UCSD-AML1 (cell line): Measurements from ENCODE around the gene HMGCL.
"Not testable (repeated sequence)": the region's sequence is repeated elsewhere in the genome, so short reads cannot be mapped to it uniquely, and the experiment has no call there.

Experiments
- DNase-seq: peaks from one replicate; lab custom pipeline; 2025; ENCODE audit not compliant: unreplicated experiment; lab: John Stamatoyannopoulos, UW

The HMGCL gene

DNA sequence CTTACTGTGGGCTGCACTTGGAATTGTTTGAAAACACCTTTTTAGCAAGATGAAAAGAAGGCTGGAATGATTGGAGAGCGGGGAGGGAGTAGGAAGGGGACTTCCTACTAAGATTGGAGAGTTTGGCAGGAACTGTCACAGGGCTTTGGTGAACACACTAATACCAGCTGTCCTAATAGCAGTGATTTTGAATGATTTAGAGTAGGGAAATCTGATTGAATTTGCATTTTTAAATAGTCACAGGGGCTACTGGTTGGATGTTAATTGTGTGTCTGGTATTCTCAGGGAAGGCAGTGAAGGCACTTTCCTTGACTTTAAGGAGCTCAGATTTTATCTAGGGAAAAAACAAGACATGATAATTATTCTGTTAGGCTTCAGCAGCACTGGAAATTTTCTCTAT lies 2.5 kb upstream of the HMGCL start:
- no peak for DNase-seq

DNA sequence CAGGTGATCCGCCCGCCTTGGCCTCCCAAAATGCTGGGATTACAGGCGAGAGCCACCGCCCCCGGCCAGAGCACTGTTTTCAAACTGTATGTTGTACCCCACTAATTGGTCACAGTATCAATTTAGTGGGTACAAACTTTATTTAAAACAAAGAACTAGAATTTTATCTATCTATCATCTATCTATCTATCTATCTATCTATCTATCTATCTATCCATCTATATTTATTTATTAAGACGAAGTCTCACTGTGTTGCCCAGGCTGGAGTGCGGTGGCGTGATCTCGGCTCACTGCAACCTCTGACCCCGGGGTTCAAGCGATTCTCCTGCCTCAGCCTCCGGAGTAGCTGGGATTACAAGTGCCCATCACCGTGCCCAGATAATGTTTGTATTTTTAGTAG lies 1.4 kb upstream of the HMGCL start:
- DNase-seq: not testable (repeated sequence)

GRCh38 chr1:23825762-23826522 lies 713 bp upstream of the HMGCL start:
- DNase-seq: no peak

GRCh38 chr1:23824711-23825075 lies 536 bp downstream of the HMGCL start:
- DNase-seq: no peak

GRCh38 chr1:23823767-23824166 lies 1.5 kb downstream of the HMGCL start:
- no peak for DNase-seq

DNA sequence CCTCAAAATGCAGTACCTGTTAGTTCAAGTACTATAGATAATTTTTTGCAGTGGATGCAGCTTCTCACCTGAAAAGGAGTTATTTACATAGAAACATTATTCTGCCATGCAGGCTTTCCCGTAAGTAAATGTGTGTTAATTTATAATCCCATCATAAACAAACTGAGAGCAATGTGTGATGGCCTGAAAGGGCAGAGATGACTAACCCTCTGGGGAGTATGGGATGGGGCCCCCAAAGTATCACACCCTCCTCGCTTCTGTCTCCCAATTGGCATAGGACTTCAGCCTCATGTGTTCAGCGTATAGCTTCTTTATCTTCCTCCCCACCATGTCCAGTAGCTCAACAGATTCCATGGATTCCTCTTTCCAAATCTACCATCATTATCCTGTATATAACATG lies 7.6 kb downstream of the HMGCL start:
- DNase-seq: no peak

DNA sequence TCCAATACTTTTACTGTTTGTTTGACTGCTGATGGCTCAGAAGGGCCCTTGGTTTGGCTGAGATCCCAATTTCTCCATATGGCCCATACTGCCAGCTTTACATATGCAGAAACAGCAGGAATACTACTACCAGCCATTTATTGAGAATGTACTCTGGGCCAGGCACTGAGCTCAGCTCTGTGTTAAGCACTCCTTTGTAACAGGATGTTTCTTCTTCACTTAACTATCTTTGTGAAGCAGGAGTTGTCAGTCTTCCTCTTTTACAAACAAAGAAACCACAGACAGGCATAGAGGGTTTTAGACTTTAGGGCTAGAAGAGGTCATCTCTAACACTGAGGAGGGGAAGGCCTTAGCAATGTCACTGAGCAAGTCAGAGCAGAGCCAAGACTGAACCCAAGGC lies 8.3 kb downstream of the HMGCL start:
- DNase-seq: no peak

DNA sequence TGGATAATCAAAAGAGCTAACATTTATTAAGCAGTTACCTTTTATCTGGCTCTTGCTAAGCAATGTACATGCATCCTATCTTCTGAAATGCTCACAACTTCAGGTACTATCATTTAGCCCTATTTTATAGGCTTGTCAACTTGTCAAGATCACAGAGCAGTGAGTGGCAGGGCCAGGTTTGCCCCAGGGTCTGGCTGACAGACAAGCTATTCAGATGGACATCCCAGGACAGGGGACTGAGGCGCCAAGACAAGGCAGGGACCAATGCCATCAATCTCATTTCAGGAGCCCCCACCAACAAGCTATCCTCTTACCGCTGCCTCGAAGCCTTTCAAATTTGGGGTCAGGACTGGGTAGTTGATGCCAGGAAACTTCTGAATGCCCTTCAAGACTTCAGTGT lies 8.9 kb downstream of the HMGCL start:
- DNase-seq: no peak

- DNase-seq: no peak
These were observed 11.2 kb downstream of the HMGCL start for GRCh38 chr1:23814016-23814415.

DNA sequence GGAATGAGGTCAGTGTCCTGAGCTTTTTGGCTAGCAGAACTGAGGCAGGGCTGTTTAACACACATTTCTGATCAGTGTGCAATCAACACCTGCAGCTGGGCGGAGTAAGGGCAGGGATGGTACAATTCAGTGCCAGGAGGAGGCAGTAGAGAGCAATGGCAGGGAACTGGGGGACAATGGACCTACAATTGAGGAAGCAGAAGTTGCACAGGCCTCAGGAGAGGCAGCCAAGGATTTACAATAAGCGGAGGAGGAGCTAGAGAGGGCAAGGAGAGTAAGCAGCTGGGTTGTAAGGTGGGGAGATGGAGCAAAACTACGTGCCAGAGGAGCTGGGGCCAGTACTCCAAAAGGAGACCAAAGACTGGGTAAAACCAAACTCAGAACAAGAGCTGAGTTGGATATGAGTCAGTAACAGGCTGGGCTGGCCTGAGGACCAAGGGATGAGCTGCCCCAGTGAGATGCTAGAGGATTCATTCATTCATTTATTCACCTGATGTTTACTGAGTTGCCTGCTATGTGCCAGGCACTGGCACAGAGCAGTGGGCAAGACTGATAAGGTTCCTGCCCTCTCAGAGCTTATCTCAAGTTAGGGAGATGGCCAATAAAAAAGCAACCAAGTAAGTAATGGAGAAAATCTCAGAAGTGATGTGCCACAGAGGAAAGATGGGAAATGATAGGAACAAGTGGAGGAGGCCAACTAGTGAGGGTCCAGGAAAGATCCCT lies 14.2 kb downstream of the HMGCL start:
- DNase-seq: peak; percentile 69

GRCh38 chr1:23809751-23810171 lies 15.5 kb downstream of the HMGCL start:
- peak; percentile 82 for DNase-seq

DNA sequence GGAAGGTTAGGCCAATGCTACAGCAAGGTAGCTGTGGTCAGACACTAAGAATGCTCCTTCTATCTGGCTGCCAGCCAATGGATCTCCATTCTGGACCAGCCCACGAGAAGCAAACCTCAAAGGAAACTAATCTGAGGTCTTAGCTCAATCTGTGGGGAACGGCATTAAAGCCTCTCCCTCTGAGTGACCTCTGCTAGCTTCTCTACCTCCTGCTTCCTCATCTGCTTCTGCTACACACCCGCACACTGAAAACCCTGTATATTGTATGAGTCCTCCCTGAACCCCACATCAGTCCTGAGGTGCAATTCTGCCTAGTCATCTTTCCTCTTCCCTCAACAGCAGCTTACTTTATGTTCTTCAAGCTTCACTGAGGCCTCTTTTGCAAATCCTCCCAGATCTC lies 17.8 kb downstream of the HMGCL start:
- DNase-seq: no peak

GRCh38 chr1:23806280-23806679 lies 18.9 kb downstream of the HMGCL start:
- DNase-seq: no peak

- no peak for DNase-seq
These were observed 20.2 kb downstream of the HMGCL start for GRCh38 chr1:23805025-23805424.

GRCh38 chr1:23804183-23804835 lies 20.9 kb downstream of the HMGCL start:
- DNase-seq: no peak

- no peak for DNase-seq
These were observed 21.6 kb downstream of the HMGCL start for GRCh38 chr1:23803674-23804073.

DNA sequence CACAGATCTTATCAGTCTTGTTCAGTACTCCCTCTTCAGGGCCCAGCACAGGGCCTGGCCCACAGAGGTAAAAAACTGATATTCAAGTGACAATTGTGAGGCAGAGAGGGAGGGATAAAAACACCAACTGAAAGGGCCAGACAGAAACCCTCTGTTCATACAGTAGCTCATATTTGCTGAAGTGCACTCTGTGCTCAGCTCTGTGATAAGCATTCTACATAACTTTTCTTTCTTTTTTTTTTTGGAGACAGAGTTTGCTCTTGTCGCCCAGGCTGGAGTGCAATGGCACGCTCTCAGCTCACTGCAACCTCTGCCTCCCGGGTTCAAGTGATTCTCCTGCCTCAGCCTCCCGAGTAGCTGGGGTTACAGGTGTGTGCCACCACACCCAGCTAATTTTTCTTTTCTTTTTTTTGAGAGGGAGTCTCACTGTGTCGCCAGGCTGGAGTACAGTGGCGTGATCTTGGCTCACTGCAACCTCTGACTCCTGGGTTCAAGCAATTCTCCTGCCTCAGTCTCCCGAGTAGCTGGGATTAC lies 22.4 kb downstream of the HMGCL start:
- not testable (repeated sequence) for DNase-seq

- no peak for DNase-seq
These were observed 23.4 kb downstream of the HMGCL start for GRCh38 chr1:23801876-23802275.

- no peak for DNase-seq
These were observed 23.9 kb downstream of the HMGCL start for GRCh38 chr1:23801338-23801748.

DNA sequence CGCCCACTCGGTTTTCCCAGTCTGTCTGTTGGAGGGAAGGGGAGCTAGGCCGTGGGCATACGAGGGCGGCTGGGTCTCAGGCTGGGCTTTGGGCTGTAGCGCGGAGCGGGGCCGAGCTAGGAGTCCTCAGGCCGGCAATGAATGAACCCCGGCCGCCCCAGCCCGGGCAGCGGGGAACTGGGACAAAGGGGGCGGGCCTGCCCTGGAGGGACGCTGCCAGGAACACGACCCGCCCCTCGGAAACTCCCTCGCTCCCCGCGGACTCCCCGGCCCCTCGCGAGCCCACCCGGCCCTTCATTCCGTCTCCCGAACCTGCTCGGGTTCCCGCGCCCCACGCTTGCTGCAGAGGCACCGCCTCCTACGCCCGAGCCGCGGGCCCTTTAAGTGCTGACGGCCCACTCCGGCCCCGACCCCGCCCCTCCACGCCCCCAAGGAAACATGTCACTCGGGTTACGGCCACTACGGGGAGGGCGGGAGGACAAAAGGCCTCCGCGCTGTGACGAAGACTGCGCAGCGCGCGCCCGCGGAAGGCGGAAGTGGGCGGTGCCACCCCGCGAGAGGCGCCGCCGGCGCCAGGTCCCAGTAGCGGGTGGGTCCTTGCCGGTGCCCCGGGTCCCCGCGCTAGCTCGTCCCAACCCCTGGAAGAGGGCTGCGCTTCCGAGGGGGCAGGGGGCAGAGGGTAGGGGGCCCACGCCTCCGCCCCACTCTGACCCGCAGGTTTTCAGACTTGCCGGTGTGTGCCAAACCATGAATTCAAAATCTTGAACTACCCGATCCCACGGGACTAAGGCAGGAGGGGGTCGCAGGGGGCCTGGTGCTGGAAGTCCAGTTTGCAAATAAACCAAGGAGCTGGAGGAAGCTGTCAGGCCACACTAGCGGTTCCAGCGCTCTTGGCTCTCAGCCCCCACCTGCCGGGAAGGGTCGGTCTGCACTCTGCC lies 24.6 kb downstream of the HMGCL start, which contains the start of gene GALE:
Gene GALE, minus strand, starts transcription at position 355 of the 938 bp plus-strand sequence. CDS start 1,747 bp downstream, outside the sequence.
- peak; percentile 96 for DNase-seq
